HCT116 (cell line): Measurements from ENCODE around the gene KDM5A. TPM values are rescaled to one million over a fixed set of nuclear protein-coding genes. Genes with fewer than 3 reads are reported as not detected.

ENCODE experiments used
- ATAC-seq: fragments of 200-7000 bp; cut with Tn5 transposase; 2 replicates; pipeline ENCODE4 v1.9.1; 2020; ENCODE audit warnings: mild to moderate bottlenecking, moderate library complexity
- BruUV-seq: library from RNA; stranded (reverse); fragments of 400-500 nt; replicated peaks from 2 replicates; lab custom pipeline; 2021; lab: Mats Ljungman, UMichigan
- CTCF ChIA-PET: fragments of 300-600 bp; sonication (Branson Sonifier 250); formaldehyde crosslinking; loops from one replicate; lab custom pipeline; 2021; ENCODE audit warnings: antibody characterized with exemption; lab: Charles Lee
- POLR2A ChIA-PET: fragments of 300-600, 350-600 bp; sonication (Branson Sonifier 250); formaldehyde crosslinking; loops from one replicate; lab custom pipeline; 2021; ENCODE audit warnings: antibody characterized with exemption; lab: Charles Lee
- RAD21 ChIA-PET, 2 experiments: fragments of 300-600 bp; sonication (Branson Sonifier 250); formaldehyde crosslinking; loops; one replicate each; lab custom pipeline; 2023; ENCODE audit warnings: low total read pairs in 2 of 2; ENCODE audit not compliant: uncharacterized antibody in 2 of 2, unreplicated experiment in 2 of 2, low non-redundant PET in 1 of 2; lab: Charles Lee
- DNase-seq: peaks from one replicate; pipeline ENCODE4 v3.0.0-alpha.2; 2010; ENCODE audit warnings: low read depth, low spot score
- H2AFZ ChIP-seq: fragments of 200-600 bp; shearing (Covaris generic), sonication (generic); 2 replicates; pipeline ENCODE4 v1.6.1; 2017; ENCODE audit warnings: low read depth, mixed run types, mixed read lengths, antibody characterized with exemption, low read length; ENCODE audit not compliant: poor library complexity, severe bottlenecking
- H3K27ac ChIP-seq: 2 replicates; pipeline ENCODE4 v1.5.1; 2012; ENCODE audit warnings: low read depth, low read length
- H3K27me3 ChIP-seq: fragments of 200-600 bp; sonication (generic); 2 replicates; pipeline ENCODE4 v1.6.1; 2016; ENCODE audit warnings: mixed run types, low read length, mixed read lengths; ENCODE audit not compliant: insufficient read depth
- H3K36me3 ChIP-seq, 2 experiments: fragments of 200-500 bp in 1 of 2; fragments of 200-600 bp in 1 of 2; sonication (Bioruptor generic) in 1 of 2; sonication (generic) in 1 of 2; 2 replicates each; pipeline versions ENCODE4 v1.5.1 to v1.6.1; 2014 to 2016; ENCODE audit warnings: low read length in 2 of 2, inconsistent platforms in 1 of 2, mixed read lengths in 1 of 2, mixed run types in 1 of 2; ENCODE audit not compliant: insufficient read depth in 2 of 2, control insufficient read depth in 1 of 2
- H3K4me1 ChIP-seq, 2 experiments: fragments of 200-600 bp in 1 of 2; sonication (generic) in 1 of 2; 2 replicates each; pipeline versions ENCODE4 v1.5.1 to v1.6.1; 2012 to 2017; ENCODE audit warnings: low read length in 2 of 2, inconsistent platforms in 1 of 2, mild to moderate bottlenecking in 1 of 2, mixed read lengths in 1 of 2, mixed run types in 1 of 2, moderate library complexity in 1 of 2; ENCODE audit not compliant: insufficient read depth in 2 of 2, control insufficient read depth in 1 of 2
- H3K4me2 ChIP-seq: fragments of 200-600 bp; sonication (generic); 2 replicates; pipeline ENCODE4 v1.6.1; 2017; ENCODE audit warnings: mixed run types, low read length, mixed read lengths
- H3K4me3 ChIP-seq, 2 experiments: fragments of 200-600 bp in 1 of 2; sonication (generic) in 1 of 2; replicated peaks in 1 of 2; 2 replicates each; pipeline ENCODE4 v1.5.1; 2011 to 2016; ENCODE audit warnings: low read length in 2 of 2, control low read depth in 1 of 2, low read depth in 1 of 2, mild to moderate bottlenecking in 1 of 2, mixed read lengths in 1 of 2, mixed run types in 1 of 2
- H3K79me2 ChIP-seq: fragments of 200-600 bp; sonication (generic); 2 replicates; pipeline ENCODE4 v1.6.1; 2017; ENCODE audit warnings: mild to moderate bottlenecking, mixed run types, low read length, moderate library complexity, mixed read lengths; ENCODE audit not compliant: insufficient read depth
- H3K9ac ChIP-seq: fragments of 200-600 bp; sonication (generic); 2 replicates; pipeline ENCODE4 v1.6.1; 2016; ENCODE audit warnings: low read length, mixed read lengths
- H3K9me2 ChIP-seq: fragments of 200-600 bp; sonication (generic), shearing (Covaris generic); 2 replicates; pipeline ENCODE4 v1.6.1; 2017; ENCODE audit warnings: mixed run types, mild to moderate bottlenecking, moderate library complexity; ENCODE audit not compliant: insufficient read depth
- H3K9me3 ChIP-seq, 2 experiments: fragments of 200-500 bp in 1 of 2; fragments of 200-600 bp in 1 of 2; sonication (Bioruptor generic) in 1 of 2; sonication (generic) in 1 of 2; 2 replicates each; pipeline ENCODE4 v1.6.1; 2014 to 2017; ENCODE audit warnings: low read length in 2 of 2, mixed read lengths in 2 of 2, inconsistent platforms in 1 of 2, low read depth in 1 of 2, mild to moderate bottlenecking in 1 of 2, mixed run types in 1 of 2, moderate library complexity in 1 of 2; ENCODE audit not compliant: control insufficient read depth in 1 of 2, insufficient read depth in 1 of 2
- H4K20me1 ChIP-seq: fragments of 200-600 bp; sonication (generic), shearing (Covaris generic); 2 replicates; pipeline ENCODE4 v1.6.1; 2017; ENCODE audit warnings: mixed run types, mild to moderate bottlenecking, moderate library complexity; ENCODE audit not compliant: insufficient read depth
- ELF1 ChIP-seq: IDR thresholded peaks from 2 replicates; pipeline ENCODE4 v1.6.1; 2012; ENCODE audit warnings: low read depth, borderline replicate concordance
- EZH2 ChIP-seq: fragments of 200-600 bp; sonication (generic); IDR thresholded peaks from 2 replicates; pipeline ENCODE4 v1.6.1; 2017; ENCODE audit warnings: antibody characterized with exemption, mixed run types
- EZH2phosphoT487 ChIP-seq: fragments of 200-600 bp; IDR thresholded peaks from 2 replicates; pipeline ENCODE4 v1.6.1; 2018; ENCODE audit warnings: antibody characterized with exemption, borderline replicate concordance
- POLR2AphosphoS5 ChIP-seq: IDR thresholded peaks from 2 replicates; pipeline ENCODE4 v1.6.1; 2011; ENCODE audit warnings: mild to moderate bottlenecking, low read depth, low read length, moderate library complexity
- RAD21 ChIP-seq: IDR thresholded peaks from 2 replicates; pipeline ENCODE4 v1.6.1; 2012; ENCODE audit warnings: low read depth, mild to moderate bottlenecking
- TCF7L2 ChIP-seq: IDR thresholded peaks from 2 replicates; pipeline ENCODE4 v1.7.0; 2011; ENCODE audit warnings: borderline replicate concordance, inconsistent platforms; ENCODE audit not compliant: insufficient read depth, insufficient read length; ENCODE audit errors: extremely low read depth
- YY1 ChIP-seq: IDR thresholded peaks from 2 replicates; pipeline ENCODE4 v1.6.1; 2011; ENCODE audit warnings: low read length, low read depth, moderate library complexity, mild to moderate bottlenecking; ENCODE audit not compliant: insufficient replicate concordance; ENCODE audit errors: extremely low read depth
- intact Hi-C: fragments of 100-400 bp; cut with micrococcal nuclease; formaldehyde crosslinking; loops from 2 replicates; pipeline ENCODE4 v1.10.0; 2022
- total RNA-seq: library from RNA; stranded (reverse); gene quantifications from one replicate; pipeline ENCODE4 v1.2.1, GENCODE V29; 2021; ENCODE audit not compliant: unreplicated experiment
- TF ChIP-seq, protein P1 (sequence below), 3 experiments: fragments of 200-600 bp in 1 of 3; sonication (generic) in 1 of 3; IDR thresholded peaks in 2 of 3; conservative IDR thresholded peaks in 1 of 3; 2 replicates each; pipeline ENCODE4 v1.5.1; 2012 to 2017; ENCODE audit warnings: low read depth in 2 of 3, low read length in 2 of 3, antibody characterized with exemption in 1 of 3, borderline replicate concordance in 1 of 3, control low read depth in 1 of 3, mild to moderate bottlenecking in 1 of 3, mixed read lengths in 1 of 3, mixed run types in 1 of 3, moderate library complexity in 1 of 3; ENCODE audit not compliant: insufficient read depth in 1 of 3
- TF ChIP-seq, protein P2 (sequence below): IDR thresholded peaks from 2 replicates; pipeline ENCODE4 v1.6.1; 2012; ENCODE audit warnings: low read depth

Gene KDM5A
- total RNA-seq, 1 experiment from 2014 or later = 49.0 TPM

DNA sequence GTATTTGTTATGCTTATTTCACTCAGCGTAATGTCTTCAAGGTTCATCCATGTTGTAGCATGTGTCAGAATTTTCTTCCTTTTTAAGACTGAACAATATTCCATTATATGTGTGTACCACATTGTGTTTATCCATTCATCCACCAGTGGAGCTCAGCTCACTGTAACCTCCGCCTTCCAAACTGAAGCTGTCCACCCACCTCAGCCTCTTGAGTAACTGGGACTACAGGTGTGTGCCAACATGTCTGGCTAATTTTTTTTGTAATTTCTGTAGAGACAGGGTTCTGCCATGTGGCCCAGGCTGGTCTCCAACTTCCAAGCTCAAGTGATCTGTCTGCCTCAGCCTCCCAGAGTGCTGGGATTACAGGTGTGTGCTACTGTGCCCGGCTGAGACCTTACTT lies 33.4 kb upstream of the KDM5A start:
- H3K9ac ChIP-seq = no peak overlapping the region
- CTCF ChIA-PET = no interaction called here
- no peak overlapping the region for H3K4me3 ChIP-seq
- TF ChIP-seq ELF1 (no peak), TCF7L2 (no peak), YY1 (no peak), RAD21 (no peak), EZH2 (no peak), POLR2AphosphoS5 (no peak), EZH2phosphoT487 (no peak)
- TF ChIP-seq, protein P1, sequence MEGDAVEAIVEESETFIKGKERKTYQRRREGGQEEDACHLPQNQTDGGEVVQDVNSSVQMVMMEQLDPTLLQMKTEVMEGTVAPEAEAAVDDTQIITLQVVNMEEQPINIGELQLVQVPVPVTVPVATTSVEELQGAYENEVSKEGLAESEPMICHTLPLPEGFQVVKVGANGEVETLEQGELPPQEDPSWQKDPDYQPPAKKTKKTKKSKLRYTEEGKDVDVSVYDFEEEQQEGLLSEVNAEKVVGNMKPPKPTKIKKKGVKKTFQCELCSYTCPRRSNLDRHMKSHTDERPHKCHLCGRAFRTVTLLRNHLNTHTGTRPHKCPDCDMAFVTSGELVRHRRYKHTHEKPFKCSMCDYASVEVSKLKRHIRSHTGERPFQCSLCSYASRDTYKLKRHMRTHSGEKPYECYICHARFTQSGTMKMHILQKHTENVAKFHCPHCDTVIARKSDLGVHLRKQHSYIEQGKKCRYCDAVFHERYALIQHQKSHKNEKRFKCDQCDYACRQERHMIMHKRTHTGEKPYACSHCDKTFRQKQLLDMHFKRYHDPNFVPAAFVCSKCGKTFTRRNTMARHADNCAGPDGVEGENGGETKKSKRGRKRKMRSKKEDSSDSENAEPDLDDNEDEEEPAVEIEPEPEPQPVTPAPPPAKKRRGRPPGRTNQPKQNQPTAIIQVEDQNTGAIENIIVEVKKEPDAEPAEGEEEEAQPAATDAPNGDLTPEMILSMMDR (IDR thresholded peaks at IDR 0.05 in 2 of 3, conservative IDR thresholded peaks at IDR 0.05 in 1 of 3; ENCODE audit: borderline replicate concordance in 1 of 3, insufficient read depth in 1 of 3, low read depth in 2 of 3, low read length in 2 of 3) = no peak
- TF ChIP-seq, protein P2, sequence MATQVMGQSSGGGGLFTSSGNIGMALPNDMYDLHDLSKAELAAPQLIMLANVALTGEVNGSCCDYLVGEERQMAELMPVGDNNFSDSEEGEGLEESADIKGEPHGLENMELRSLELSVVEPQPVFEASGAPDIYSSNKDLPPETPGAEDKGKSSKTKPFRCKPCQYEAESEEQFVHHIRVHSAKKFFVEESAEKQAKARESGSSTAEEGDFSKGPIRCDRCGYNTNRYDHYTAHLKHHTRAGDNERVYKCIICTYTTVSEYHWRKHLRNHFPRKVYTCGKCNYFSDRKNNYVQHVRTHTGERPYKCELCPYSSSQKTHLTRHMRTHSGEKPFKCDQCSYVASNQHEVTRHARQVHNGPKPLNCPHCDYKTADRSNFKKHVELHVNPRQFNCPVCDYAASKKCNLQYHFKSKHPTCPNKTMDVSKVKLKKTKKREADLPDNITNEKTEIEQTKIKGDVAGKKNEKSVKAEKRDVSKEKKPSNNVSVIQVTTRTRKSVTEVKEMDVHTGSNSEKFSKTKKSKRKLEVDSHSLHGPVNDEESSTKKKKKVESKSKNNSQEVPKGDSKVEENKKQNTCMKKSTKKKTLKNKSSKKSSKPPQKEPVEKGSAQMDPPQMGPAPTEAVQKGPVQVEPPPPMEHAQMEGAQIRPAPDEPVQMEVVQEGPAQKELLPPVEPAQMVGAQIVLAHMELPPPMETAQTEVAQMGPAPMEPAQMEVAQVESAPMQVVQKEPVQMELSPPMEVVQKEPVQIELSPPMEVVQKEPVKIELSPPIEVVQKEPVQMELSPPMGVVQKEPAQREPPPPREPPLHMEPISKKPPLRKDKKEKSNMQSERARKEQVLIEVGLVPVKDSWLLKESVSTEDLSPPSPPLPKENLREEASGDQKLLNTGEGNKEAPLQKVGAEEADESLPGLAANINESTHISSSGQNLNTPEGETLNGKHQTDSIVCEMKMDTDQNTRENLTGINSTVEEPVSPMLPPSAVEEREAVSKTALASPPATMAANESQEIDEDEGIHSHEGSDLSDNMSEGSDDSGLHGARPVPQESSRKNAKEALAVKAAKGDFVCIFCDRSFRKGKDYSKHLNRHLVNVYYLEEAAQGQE = no peak
- ATAC-seq (no peak), DNase-seq (no peak)
- H3K4me2 ChIP-seq = no peak overlapping the region
- no peaks in the 10 kb centered on the region for H3K79me2 ChIP-seq
- H3K27ac ChIP-seq = no peak overlapping the region
- no TSS peak for BruUV-seq
- POLR2A ChIA-PET = no interaction called here
- H3K9me3 ChIP-seq = no peaks in the 10 kb centered on the region
- no peaks in the 10 kb centered on the region for H3K4me1 ChIP-seq
- H4K20me1 ChIP-seq = no peaks in the 10 kb centered on the region
- H2AFZ ChIP-seq = no peak overlapping the region
- peaks cover 0 to 16% of the 10 kb centered on the region in 2 experiments; a peak in 3 of 4 replicates for H3K36me3 ChIP-seq
- RAD21 ChIA-PET = no interaction called here
- no peaks in the 10 kb centered on the region for H3K9me2 ChIP-seq
- H3K27me3 ChIP-seq = no peaks in the 10 kb centered on the region
- intact Hi-C loops = no loop called here
